HepG2 (cell line): ENCODE measurements around the gene GSTT2B.
"Not testable (repeated sequence)": the region's sequence is repeated elsewhere in the genome, so short reads cannot be mapped to it uniquely, and the experiment has no call there.

Experiments used
- EP300 ChIP-seq, 3 experiments: sonication (generic) in 1 of 3; formaldehyde crosslinking in 1 of 3; IDR thresholded peaks; 2 replicates each; pipeline versions ENCODE4 v1.5.1 to v1.6.1; 2011 to 2020; ENCODE audit warnings: low read depth in 2 of 3, low read length in 2 of 3, borderline replicate concordance in 1 of 3, improper control_type of control experiment in 1 of 3, mild to moderate bottlenecking in 1 of 3, missing genetic modification reagents in 1 of 3, moderate library complexity in 1 of 3
- JUN ChIP-seq: sonication (generic); formaldehyde crosslinking; IDR thresholded peaks from 2 replicates; pipeline ENCODE4 v1.4.0; 2020; ENCODE audit warnings: mild to moderate bottlenecking, missing genetic modification reagents
- ZSCAN29 ChIP-seq: sonication (generic); formaldehyde crosslinking; conservative IDR thresholded peaks from 2 replicates; pipeline ENCODE4 v1.4.0; 2020; ENCODE audit warnings: mild to moderate bottlenecking, missing genetic modification reagents

DNA sequence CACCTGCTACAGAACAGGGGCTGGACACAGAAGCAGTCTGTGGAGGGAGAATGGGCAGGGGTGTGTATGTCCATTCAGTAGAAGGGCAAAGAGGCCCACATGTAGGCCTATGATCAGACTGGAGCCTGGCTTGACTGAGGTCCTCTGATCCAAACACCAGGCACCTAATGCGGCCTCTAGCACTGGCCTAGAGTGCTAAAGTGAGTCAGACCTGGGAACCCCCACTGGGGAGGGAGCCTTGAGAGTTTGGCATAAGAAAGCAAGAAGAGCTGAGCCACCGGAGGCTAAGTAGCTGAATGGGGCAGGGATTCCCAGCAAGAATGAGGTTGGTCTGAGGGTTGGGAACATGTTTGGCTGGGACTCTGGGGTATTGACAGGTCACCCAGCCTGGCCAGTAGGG is 9.6 kb downstream of the GSTT2B start:
- TF ChIP-seq JUN (CRISPR knock-in tag); EP300 (IDR thresholded peaks at IDR 0.05; ENCODE audit: low read depth in 2 of 2, low read length in 2 of 2); EP300 (CRISPR knock-in tag; IDR thresholded peaks at IDR 0.05; ENCODE audit: borderline replicate concordance); ZSCAN29 (CRISPR knock-in tag): not testable (repeated sequence)
